ENCODE data around the gene GXYLT2. TPM values are rescaled to one million over a fixed set of nuclear protein-coding genes. Genes with fewer than 3 reads are reported as not detected.
A peak's percentile ranks its signal among the peaks of the same experiment; 100 is the strongest.

GXYLT2 gene
- total RNA-seq, 3 donors from 2014 or later = 5.3 to 12.5 (median 6.1) TPM

DNA sequence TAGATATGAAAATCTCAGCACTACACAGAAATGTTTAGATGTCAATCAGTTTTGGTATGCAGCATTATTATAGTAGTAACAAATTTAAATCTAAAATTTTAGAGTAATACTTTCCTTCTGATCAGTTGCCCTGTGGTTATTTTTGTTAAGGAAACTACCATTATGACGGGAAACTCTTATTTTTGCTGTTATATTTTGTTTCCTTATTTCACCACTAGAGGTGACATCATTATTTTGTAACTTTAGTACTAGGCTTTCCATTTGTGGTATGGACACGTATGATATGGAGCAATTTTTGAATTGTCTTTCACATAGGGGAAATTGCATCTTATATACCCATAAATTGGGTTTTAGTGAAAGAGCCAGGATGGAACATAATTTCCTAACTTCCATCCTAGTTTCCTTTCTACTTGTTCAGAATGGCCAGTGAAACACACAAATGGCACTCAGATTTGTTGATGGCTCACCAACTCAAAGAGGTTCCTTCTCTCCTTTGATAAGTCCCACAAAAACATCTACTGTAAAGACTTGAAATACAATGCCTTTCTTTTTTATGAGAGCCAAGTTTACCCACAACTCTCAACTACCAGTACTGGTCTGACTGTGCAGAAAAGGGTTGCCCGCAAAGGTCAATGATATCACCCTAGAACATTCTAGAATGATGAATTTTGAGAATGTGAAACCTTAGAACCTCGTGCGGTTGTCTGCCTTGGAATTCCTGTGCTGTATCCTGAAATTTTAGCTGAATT lies 89.4 kb downstream of the GXYLT2 start:
- intact Hi-C loops (cut with DNase I, micrococcal nuclease) = no loop called here
- no peaks in the 10 kb centered on the region for H3K36me3 ChIP-seq (ENCODE audit: low read depth)
- DNase-seq = no peak
- no peaks in the 10 kb centered on the region for H3K9me3 ChIP-seq
- no peak overlapping the region for H3K4me3 ChIP-seq
- ATAC-seq = no peak
- peaks cover 8% of the 10 kb centered on the region for H3K4me1 ChIP-seq (ENCODE audit: low read depth)
- TF ChIP-seq, protein P1, sequence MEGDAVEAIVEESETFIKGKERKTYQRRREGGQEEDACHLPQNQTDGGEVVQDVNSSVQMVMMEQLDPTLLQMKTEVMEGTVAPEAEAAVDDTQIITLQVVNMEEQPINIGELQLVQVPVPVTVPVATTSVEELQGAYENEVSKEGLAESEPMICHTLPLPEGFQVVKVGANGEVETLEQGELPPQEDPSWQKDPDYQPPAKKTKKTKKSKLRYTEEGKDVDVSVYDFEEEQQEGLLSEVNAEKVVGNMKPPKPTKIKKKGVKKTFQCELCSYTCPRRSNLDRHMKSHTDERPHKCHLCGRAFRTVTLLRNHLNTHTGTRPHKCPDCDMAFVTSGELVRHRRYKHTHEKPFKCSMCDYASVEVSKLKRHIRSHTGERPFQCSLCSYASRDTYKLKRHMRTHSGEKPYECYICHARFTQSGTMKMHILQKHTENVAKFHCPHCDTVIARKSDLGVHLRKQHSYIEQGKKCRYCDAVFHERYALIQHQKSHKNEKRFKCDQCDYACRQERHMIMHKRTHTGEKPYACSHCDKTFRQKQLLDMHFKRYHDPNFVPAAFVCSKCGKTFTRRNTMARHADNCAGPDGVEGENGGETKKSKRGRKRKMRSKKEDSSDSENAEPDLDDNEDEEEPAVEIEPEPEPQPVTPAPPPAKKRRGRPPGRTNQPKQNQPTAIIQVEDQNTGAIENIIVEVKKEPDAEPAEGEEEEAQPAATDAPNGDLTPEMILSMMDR (IDR thresholded peaks at IDR 0.05) = no peak

DNA sequence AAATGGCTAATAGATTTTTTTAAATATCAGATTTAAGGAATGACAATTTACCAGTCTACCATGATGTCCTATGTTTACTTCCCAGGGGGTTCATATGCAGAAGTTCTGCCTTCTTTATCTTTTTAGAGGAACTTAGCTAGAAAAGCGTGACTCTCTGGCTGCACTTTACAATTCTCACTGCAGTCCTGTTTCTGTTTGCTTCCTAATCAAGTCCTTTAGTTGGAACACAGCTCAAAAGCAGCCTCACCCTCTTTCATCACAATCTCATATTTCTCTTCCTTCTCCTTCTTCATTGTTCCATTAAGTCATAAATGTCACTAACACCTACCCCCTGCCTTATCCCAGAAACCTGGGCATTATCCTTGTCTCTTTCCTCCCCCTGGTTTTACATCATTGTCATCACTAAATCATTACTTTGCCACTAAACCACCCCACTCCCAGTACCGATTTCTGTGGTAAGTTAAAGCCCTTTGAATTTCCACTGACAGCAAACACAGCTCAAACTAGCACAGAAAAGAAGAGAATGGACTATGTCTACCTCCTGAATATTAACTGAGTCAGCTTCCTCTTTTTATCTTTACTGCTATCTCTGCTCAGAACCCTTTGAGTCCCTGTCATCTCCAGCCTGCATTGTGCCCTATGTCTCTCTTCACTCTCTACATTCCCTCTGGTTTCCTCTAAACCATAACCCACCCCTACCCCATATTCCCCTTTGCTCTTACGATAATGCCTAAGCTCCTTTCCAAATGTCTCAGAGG lies 94.9 kb downstream of the GXYLT2 start:
- intact Hi-C loops (cut with DNase I, micrococcal nuclease) = no loop called here
- peak; percentile 61 for ATAC-seq

DNA sequence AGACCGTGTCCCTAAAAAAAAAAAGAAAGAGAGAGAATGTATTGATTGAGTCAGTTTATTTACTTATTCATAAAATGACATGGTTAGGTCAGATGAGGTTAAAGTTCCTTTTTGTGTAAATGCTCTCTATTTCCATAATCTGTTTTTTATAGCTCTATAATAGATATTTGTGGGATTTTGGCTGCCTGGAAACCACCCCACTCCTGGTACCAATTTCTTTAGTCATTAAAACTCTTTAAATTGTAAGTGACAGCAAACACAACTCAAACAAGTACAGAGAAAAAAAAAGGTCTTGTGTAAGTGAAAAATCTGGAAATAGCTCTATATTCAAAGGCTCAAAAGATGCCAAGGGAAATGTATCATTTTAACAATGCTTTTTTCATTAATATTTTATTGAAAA lies 97.7 kb downstream of the GXYLT2 start:
- Histone ChIP-seq H3K4me3 (no peak overlapping the region), H3K9me3 (peaks cover 8% of the 10 kb centered on the region), H3K36me3 (ENCODE audit: low read depth) (no peaks in the 10 kb centered on the region), H3K4me1 (ENCODE audit: low read depth) (no peaks in the 10 kb centered on the region)
- TF ChIP-seq, protein P1 (IDR thresholded peaks at IDR 0.05) = no peak
- ATAC-seq (no peak), DNase-seq (no peak)
- intact Hi-C loops (cut with DNase I, micrococcal nuclease) = no loop called here

More for the DNA sequence above, 94.9 kb downstream of the GXYLT2 start:
- DNase-seq = no peak
- TF ChIP-seq, protein P1 (IDR thresholded peaks at IDR 0.05) = no peak
- no peaks in the 10 kb centered on the region for H3K36me3 ChIP-seq (ENCODE audit: low read depth)
- H3K4me3 ChIP-seq = no peak overlapping the region
- no peaks in the 10 kb centered on the region for H3K4me1 ChIP-seq (ENCODE audit: low read depth)
- H3K9me3 ChIP-seq = peaks cover 8% of the 10 kb centered on the region

DNA sequence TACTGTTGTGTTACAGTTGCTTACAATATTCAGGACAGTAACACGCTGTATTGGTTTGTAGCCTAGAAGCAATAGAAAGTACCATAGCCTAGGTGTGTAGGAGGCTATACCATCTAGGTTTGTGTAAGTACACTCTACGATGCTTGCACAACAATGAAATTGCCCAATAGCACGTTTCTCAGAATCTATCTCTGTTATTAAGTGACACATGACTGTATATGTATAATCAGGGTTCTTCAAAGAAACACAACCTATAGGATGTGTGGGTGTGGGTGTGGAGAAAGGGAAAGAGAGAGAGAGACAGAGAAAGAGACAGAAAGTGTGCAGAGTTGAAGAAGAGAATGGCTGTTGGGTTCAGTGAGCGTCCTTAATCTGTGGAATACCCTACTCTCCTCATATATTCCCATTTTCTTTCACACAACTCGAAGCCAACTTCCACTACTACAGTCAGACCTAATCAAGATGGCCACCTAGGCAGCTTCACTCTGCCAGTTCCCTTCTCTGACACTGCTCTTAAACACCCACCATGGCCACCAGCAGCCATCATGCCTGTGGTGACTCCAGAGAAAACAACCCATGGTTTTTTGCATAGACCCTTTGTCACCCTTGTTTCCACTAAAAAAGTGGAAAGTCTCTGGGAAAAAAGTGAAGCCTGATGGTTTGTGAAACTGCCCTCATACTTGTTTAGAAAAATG lies 103.0 kb downstream of the GXYLT2 start:
- no peaks in the 10 kb centered on the region for H3K36me3 ChIP-seq (ENCODE audit: low read depth)
- no peaks in the 10 kb centered on the region for H3K9me3 ChIP-seq
- DNase-seq (no peak), ATAC-seq (no peak)
- no peak overlapping the region for H3K4me3 ChIP-seq
- TF ChIP-seq, protein P1 (IDR thresholded peaks at IDR 0.05) = no peak
- H3K4me1 ChIP-seq (ENCODE audit: low read depth) = peaks cover 8% of the 10 kb centered on the region
- intact Hi-C loops (cut with DNase I, micrococcal nuclease) = no loop called here

DNA sequence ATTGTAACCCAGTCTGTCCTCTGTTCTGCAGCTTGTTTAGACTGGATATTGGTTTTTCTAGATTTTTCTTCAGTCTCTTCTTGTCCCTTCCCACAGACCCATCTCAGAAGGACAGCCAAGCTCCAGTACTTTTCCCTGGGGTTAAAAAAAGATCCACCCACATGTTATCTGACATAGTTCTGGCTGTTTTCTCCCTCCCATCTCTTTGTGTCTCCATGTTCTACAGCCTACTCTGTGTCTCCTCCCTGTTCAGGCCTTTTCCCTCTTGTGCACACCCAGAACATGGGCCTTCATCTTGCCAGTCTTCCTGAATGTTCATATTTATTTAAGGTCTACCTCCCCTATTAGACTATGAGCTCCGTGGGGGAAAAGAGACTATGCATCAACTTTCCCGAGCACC lies 103.7 kb downstream of the GXYLT2 start:
- intact Hi-C loops (cut with DNase I, micrococcal nuclease) = no loop called here
- TF ChIP-seq, protein P1 (IDR thresholded peaks at IDR 0.05) = no peak
- Histone ChIP-seq H3K9me3 (no peaks in the 10 kb centered on the region), H3K4me3 (no peak overlapping the region), H3K4me1 (ENCODE audit: low read depth) (peaks cover 13% of the 10 kb centered on the region), H3K36me3 (ENCODE audit: low read depth) (no peaks in the 10 kb centered on the region)
- no peak for ATAC-seq
- DNase-seq = no peak
